ENCODE results near the gene SPACA6.

- TF ChIP-seq EZH2 (IDR thresholded peaks at IDR 0.05; ENCODE audit: borderline replicate concordance), result no peak
- TF ChIP-seq, protein P1, sequence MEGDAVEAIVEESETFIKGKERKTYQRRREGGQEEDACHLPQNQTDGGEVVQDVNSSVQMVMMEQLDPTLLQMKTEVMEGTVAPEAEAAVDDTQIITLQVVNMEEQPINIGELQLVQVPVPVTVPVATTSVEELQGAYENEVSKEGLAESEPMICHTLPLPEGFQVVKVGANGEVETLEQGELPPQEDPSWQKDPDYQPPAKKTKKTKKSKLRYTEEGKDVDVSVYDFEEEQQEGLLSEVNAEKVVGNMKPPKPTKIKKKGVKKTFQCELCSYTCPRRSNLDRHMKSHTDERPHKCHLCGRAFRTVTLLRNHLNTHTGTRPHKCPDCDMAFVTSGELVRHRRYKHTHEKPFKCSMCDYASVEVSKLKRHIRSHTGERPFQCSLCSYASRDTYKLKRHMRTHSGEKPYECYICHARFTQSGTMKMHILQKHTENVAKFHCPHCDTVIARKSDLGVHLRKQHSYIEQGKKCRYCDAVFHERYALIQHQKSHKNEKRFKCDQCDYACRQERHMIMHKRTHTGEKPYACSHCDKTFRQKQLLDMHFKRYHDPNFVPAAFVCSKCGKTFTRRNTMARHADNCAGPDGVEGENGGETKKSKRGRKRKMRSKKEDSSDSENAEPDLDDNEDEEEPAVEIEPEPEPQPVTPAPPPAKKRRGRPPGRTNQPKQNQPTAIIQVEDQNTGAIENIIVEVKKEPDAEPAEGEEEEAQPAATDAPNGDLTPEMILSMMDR (IDR thresholded peaks at IDR 0.05; ENCODE audit: poor library complexity), result no peak
- TF ChIP-seq EZH2phosphoT487 (IDR thresholded peaks at IDR 0.05; ENCODE audit: low read depth, severe bottlenecking, unreplicated experiment), result no peak
Observed at GRCh38 chr19:51653162-51653561, 40.0 kb upstream of the SPACA6 start.

All from hepatocyte (in vitro differentiated cells).